GM19452 (cell line): ENCODE data around the gene ELL.

Experiments
- ATAC-seq: cut with Tn5 transposase; IDR thresholded peaks from one replicate; pipeline ENCODE4 v1.9.1; 2021; ENCODE audit not compliant: unreplicated experiment

The ELL gene

GRCh38 chr19:18506101-18506930 is 15.6 kb downstream of the ELL start:
- ATAC-seq = no peak

GRCh38 chr19:18504886-18505610 is 16.8 kb downstream of the ELL start:
- no peak for ATAC-seq

- ATAC-seq = peak; percentile 62
Measured at GRCh38 chr19:18503971-18504885, 17.6 kb downstream of the ELL start.

- no peak for ATAC-seq
Measured at GRCh38 chr19:18503337-18503970, 18.4 kb downstream of the ELL start.

GRCh38 chr19:18502638-18503294 is 19.1 kb downstream of the ELL start:
- ATAC-seq = no peak

GRCh38 chr19:18502246-18502637 is 19.6 kb downstream of the ELL start:
- no peak for ATAC-seq

- no peak for ATAC-seq
Measured at GRCh38 chr19:18501832-18502231, 20.0 kb downstream of the ELL start.

GRCh38 chr19:18501351-18501750 is 20.5 kb downstream of the ELL start:
- ATAC-seq = no peak

- no peak for ATAC-seq
Measured at GRCh38 chr19:18500799-18501198, 21.1 kb downstream of the ELL start.

GRCh38 chr19:18500376-18500775 is 21.5 kb downstream of the ELL start:
- no peak for ATAC-seq

- ATAC-seq = no peak
Measured at GRCh38 chr19:18499055-18499775, 22.7 kb downstream of the ELL start.

- no peak for ATAC-seq
Measured at GRCh38 chr19:18496980-18497256, 25.0 kb downstream of the ELL start.

- peak; percentile 57 for ATAC-seq
Measured at GRCh38 chr19:18496167-18496979, 25.5 kb downstream of the ELL start.

- no peak for ATAC-seq
Measured at GRCh38 chr19:18495204-18495911, 26.5 kb downstream of the ELL start.

- no peak for ATAC-seq
Measured at GRCh38 chr19:18494267-18494607, 27.6 kb downstream of the ELL start.

GRCh38 chr19:18493440-18494266 is 28.2 kb downstream of the ELL start:
- ATAC-seq = no peak
